Activated T-cell treated with anti-CD3 and anti-CD28 coated beads, Interleukin-2, amount 50 U/mL, for 72 hours (primary cell): ENCODE data around the gene PRSS56. TPM values are rescaled to one million over a fixed set of nuclear protein-coding genes. Genes with fewer than 3 reads are reported as not detected.

Experiments used
- ATAC-seq, 2 donors: fragments of 150-1000 bp; cut with Tn5 transposase; replicated peaks in 1 of 2; 2 replicates each; pipeline ENCODE4 v1.10.0; 2021; ENCODE audit warnings: moderate library complexity in 2 of 2, mild to moderate bottlenecking in 1 of 2
- DNase-seq, 2 donors: peaks; one replicate each; pipeline ENCODE4 v3.0.0; 2021 to 2022; ENCODE audit warnings: mixed read lengths in 1 of 2
- H3K27ac Mint-ChIP-seq: one replicate; pipeline ENCODE4 v1.8.0; 2022; ENCODE audit warnings: mild to moderate bottlenecking, moderate library complexity, mixed read lengths
- H3K27me3 Mint-ChIP-seq: one replicate; pipeline ENCODE4 v1.8.0; 2022; ENCODE audit warnings: low read depth, mixed read lengths
- H3K36me3 Mint-ChIP-seq, 2 donors: one replicate each; pipeline ENCODE4 v1.8.0; 2022; ENCODE audit warnings: mixed read lengths in 2 of 2, mild to moderate bottlenecking in 1 of 2; ENCODE audit not compliant: insufficient read depth in 2 of 2
- H3K4me1 Mint-ChIP-seq: one replicate; pipeline ENCODE4 v1.8.0; 2022; ENCODE audit warnings: low read depth, mixed read lengths
- H3K4me3 Mint-ChIP-seq, 2 donors: one replicate each; pipeline ENCODE4 v1.8.0; 2022; ENCODE audit warnings: mild to moderate bottlenecking in 2 of 2, mixed read lengths in 2 of 2, moderate library complexity in 2 of 2
- H3K9me3 Mint-ChIP-seq, 2 donors: one replicate each; pipeline ENCODE4 v1.8.0; 2022; ENCODE audit warnings: mixed read lengths in 2 of 2
- total RNA-seq, 2 donors: library from RNA; stranded (reverse); gene quantifications; one replicate each; pipeline ENCODE4 v1.2.3, GENCODE V29; 2022

PRSS56 gene
- total RNA-seq, 2 donors from 2014 or later, result 0.39 TPM; not detected in 1

DNA sequence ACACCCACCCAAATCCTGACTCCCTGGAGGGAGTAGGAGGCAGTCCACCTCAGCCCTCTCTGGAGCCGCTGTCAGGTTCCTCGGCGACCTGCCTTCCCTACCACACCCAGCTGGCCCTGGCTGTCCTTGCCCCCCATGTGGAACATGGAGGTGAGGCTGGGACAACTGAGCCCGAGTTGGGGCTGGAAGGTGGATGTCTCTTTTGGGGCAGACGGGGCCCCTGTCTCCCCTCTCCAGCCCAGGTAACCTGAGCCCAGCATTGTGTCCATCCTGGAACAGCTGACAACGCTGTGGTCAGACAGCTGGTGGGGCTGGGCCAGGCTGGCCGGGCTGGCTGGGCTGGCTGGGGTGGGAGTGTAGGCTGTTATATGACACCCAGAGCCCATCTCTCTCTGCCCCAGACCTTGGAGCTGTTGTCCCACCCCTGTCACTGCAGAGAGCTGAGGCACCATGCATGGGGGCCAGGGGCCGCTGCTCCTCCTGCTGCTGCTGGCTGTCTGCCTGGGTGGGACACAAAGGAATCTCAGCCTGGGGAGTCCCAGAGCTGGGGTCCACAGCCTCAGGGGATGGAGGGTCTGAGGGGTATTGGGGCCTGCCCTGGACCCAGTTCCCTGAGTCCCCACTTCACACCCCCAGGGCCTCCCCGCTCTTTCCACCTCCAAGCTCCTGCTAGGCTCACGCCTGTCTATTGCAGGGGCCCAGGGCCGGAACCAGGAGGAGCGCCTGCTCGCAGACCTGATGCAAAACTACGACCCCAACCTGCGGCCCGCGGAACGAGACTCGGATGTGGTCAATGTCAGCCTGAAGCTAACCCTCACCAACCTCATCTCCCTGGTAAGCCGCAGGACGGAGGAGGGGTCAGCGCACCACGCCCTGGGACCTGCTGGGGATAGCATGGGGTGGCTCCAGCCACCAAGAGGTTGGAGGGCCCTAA lies 19.4 kb downstream of the PRSS56 start, which contains the start of gene CHRNG:
TSS of gene CHRNG (plus strand) at position 395 of the 934 bp plus-strand sequence. CDS start at position 451, 56 bp downstream.
- Mint-ChIP-seq H3K27ac (no peak within 1 kb of the TSS), H3K4me3 (no peak within 1 kb of the TSS), H3K9me3 (no peaks in the 10 kb centered on the region), H3K36me3 (no peaks in the 10 kb centered on the region), H3K4me1 (peaks cover 5% of the 10 kb centered on the region), H3K27me3 (peaks cover 20% of the 10 kb centered on the region)
- ATAC-seq (peak in 1 of 2 donors; percentile 16), DNase-seq (no peak)

DNA sequence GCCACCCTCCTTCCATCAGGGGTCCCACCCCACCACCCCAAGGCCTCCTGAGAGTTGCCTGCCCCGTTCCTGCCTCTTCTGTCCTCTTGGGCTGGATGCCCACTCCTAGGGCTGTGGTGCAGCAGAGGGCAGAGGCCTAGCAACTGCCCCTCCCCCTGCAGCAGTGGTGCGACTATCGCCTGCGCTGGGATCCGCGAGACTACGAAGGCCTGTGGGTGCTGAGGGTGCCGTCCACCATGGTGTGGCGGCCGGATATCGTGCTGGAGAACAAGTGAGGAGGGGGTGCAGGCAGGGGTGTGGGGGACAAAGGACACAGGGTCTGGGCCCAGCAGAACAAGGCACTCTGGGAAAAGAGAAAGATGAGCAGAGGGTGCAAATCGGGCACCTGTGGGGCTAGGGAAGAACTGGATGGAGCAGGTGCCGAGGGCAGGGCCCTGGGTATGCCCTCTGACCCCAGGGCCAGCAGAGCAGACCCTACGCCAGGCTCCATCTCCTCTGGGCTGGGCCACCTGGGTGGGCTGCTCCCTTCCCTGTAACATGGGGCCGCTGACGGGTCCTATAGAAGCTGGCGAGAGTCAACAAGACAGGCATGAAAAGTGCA lies 20.4 kb downstream of the PRSS56 start:
- Mint-ChIP-seq H3K27ac (no peak overlapping the region), H3K9me3 (no peaks in the 10 kb centered on the region), H3K4me3 (no peak overlapping the region), H3K36me3 (no peaks in the 10 kb centered on the region), H3K4me1 (peaks cover 5% of the 10 kb centered on the region), H3K27me3 (peaks cover 20% of the 10 kb centered on the region)
- no peak for DNase-seq
- no peak for ATAC-seq

DNA sequence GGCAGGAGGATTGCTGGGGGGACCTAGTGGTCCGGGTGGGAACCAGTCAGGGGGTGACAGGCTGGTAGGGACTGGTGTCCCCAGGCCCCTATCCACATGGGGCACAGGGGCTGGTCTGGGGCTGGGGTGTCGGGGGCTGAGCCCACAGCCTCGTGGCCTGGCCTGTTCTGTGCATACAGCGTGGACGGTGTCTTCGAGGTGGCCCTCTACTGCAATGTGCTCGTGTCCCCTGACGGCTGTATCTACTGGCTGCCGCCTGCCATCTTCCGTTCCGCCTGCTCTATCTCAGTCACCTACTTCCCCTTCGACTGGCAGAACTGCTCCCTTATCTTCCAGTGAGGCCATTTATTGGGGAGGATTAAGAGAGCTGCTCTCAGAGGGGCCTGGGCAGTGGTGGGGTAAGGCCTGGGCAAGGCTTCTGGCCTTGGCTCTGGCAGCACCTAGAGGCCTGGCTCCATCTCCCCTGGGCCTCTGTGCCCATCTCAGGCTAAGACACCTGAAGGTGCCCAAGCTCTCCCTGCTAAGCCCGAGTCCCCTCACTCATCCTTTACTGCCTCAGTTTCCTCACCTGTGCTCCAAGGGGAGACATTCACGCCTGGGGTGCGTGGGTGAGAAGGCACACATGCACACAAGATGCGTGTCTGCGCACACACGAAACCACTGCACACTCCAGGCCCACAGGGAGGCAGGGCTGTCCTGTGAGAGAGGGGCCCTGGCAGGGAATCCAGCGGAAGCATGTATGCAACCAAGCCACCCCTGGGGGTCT lies 21.2 kb downstream of the PRSS56 start:
- Mint-ChIP-seq H3K27ac (no peak overlapping the region), H3K4me1 (peaks cover 8% of the 10 kb centered on the region), H3K4me3 (no peak overlapping the region), H3K9me3 (no peaks in the 10 kb centered on the region), H3K36me3 (peaks cover 0 to 2% of the 10 kb centered on the region in 2 donors), H3K27me3 (peaks cover 16% of the 10 kb centered on the region)
- ATAC-seq, result no peak
- no peak for DNase-seq

DNA sequence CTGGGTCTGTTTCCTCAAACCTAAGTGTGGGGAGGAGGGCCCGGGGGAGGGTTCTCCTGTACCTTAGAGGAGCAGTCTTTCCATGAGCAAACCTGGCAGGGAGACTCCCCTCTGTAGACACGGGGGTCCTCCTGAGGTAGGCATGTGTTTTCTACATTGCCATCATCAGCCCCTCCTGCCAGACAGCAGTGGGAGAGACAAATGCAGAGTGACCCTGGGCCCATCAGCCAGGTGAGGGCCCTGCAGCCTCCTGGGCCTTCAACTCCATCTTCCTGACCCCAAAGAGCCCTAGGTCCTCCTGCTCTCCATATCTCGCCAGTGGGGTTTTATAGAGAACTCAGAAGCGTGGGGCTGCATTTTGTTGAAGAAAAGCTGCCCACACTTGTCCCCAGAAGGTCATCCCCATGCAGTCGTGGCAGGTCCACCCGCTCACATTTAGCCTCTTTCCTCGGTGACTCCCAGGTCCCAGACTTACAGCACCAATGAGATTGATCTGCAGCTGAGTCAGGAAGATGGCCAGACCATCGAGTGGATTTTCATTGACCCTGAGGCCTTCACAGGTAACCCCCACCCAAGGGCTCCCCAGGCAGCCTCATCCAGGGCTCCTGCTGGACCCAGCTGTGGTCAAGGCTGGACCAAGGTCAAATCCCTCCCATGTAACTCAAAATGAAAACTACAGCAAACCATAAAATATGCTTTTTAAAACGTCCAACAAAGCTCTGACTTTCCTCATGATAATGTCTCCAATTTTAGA lies 21.9 kb downstream of the PRSS56 start:
- ATAC-seq (no peak), DNase-seq (no peak)
- Mint-ChIP-seq H3K27me3 (peaks cover 8% of the 10 kb centered on the region), H3K27ac (no peak overlapping the region), H3K9me3 (no peaks in the 10 kb centered on the region), H3K4me3 (no peak overlapping the region), H3K36me3 (peaks cover 2 to 5% of the 10 kb centered on the region in 2 donors), H3K4me1 (peaks cover 10% of the 10 kb centered on the region)

DNA sequence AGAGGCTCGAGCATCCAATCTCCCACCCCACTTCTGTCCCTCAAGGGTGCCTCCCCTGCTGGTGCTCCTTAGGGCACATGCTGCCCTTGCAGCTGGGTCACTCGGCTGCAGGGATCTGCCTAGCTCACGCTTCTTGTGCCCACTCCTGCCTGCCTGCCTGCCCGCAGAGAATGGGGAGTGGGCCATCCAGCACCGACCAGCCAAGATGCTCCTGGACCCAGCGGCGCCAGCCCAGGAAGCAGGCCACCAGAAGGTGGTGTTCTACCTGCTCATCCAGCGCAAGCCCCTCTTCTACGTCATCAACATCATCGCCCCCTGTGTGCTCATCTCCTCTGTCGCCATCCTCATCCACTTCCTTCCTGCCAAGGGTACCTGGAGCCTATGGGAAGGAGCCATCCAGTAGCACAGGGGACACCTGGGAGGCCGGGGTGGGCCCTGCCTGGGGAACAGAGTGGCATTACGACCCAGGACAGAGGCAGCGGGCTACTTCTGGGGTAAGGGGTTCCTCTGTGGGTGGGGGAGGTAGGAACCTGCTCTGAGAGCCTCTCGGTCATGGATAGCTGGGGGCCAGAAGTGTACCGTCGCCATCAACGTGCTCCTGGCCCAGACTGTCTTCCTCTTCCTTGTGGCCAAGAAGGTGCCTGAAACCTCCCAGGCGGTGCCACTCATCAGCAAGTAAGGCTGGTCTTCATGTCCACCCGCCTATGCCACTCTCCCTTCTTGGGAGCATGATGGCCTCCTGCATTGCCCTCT lies 22.7 kb downstream of the PRSS56 start:
- H3K36me3 Mint-ChIP-seq, result peaks cover 2 to 5% of the 10 kb centered on the region in 2 donors

DNA sequence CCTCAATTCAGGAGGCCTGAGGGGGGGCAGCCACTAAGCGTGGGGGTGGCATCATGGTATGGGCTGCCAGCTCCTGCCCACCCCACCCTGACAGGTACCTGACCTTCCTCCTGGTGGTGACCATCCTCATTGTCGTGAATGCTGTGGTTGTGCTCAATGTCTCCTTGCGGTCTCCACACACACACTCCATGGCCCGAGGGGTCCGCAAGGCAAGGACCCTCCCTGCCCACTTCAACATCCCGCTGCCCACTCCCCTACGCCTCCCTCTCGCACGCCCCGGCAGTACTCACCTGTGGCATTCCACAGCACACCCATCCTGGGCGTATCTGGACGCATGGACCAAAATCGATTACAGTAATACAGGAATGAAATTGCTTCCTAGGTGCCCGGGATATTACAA lies 23.3 kb downstream of the PRSS56 start:
- Mint-ChIP-seq H3K4me3 (no peak overlapping the region), H3K27ac (no peak overlapping the region), H3K4me1 (peaks cover 18% of the 10 kb centered on the region), H3K27me3 (peaks cover 3% of the 10 kb centered on the region), H3K36me3 (peaks cover 3 to 8% of the 10 kb centered on the region in 2 donors), H3K9me3 (peaks cover 0 to 1% of the 10 kb centered on the region in 2 donors)
- ATAC-seq (no peak), DNase-seq (no peak)

More for the DNA sequence above, 22.7 kb downstream of the PRSS56 start:
- peaks cover 17% of the 10 kb centered on the region for H3K4me1 Mint-ChIP-seq
- H3K27me3 Mint-ChIP-seq, result peaks cover 8% of the 10 kb centered on the region
- no peak overlapping the region for H3K4me3 Mint-ChIP-seq
- no peak overlapping the region for H3K27ac Mint-ChIP-seq
- DNase-seq, result no peak
- no peaks in the 10 kb centered on the region for H3K9me3 Mint-ChIP-seq
- ATAC-seq, result no peak

DNA sequence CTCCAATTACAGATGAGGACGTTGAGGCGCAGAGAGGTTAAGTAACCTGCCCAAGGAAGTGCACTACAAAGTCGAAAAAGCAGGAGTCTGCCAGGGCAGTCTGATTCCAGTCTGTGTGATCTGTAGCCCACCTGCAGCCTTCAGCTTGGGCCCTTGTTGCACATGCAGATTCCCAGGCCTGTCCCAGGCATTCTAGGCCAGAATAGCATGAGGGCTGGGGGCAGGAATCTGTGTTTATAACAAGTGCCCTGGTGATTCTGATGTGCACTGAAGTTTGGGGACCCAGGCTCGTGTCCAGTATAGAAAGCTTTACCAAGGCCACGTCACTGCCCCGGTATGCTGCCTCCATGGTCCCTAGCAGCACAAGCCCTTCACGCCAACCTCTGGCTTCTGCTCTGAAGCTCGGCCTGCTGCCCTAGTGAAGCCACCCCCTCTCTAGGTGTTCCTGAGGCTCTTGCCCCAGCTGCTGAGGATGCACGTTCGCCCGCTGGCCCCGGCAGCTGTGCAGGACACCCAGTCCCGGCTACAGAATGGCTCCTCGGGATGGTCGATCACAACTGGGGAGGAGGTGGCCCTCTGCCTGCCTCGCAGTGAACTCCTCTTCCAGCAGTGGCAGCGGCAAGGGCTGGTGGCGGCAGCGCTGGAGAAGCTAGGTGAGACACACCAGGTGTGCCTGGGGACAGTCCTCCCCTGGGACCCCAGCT lies 23.9 kb downstream of the PRSS56 start:
- DNase-seq, result no peak
- Mint-ChIP-seq H3K4me3 (no peak overlapping the region), H3K27me3 (no peaks in the 10 kb centered on the region), H3K4me1 (peaks cover 23% of the 10 kb centered on the region), H3K36me3 (peaks cover 4 to 14% of the 10 kb centered on the region in 2 donors), H3K27ac (no peak overlapping the region), H3K9me3 (peaks cover 0 to 2% of the 10 kb centered on the region in 2 donors)
- no peak for ATAC-seq

DNA sequence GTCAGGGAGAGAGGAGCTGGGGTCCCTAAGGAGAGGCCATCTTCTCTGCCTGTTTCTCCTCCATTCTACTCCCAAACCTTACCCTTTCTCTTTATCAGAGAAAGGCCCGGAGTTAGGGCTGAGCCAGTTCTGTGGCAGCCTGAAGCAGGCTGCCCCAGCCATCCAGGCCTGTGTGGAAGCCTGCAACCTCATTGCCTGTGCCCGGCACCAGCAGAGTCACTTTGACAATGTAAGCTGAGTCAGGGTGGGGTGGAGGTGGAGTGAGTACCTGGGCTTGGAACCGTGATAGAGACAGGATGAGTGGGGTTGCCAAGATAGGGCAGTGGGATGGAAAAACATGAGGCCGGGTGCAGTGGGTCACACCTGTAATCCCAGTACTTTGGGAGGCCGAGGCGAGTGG lies 24.5 kb downstream of the PRSS56 start:
- Mint-ChIP-seq H3K4me1 (peaks cover 29% of the 10 kb centered on the region), H3K27ac (no peak overlapping the region), H3K36me3 (peaks cover 4 to 18% of the 10 kb centered on the region in 2 donors), H3K4me3 (no peak overlapping the region), H3K9me3 (peaks cover 0 to 2% of the 10 kb centered on the region in 2 donors), H3K27me3 (no peaks in the 10 kb centered on the region)
- DNase-seq (no peak), ATAC-seq (no peak)

DNA sequence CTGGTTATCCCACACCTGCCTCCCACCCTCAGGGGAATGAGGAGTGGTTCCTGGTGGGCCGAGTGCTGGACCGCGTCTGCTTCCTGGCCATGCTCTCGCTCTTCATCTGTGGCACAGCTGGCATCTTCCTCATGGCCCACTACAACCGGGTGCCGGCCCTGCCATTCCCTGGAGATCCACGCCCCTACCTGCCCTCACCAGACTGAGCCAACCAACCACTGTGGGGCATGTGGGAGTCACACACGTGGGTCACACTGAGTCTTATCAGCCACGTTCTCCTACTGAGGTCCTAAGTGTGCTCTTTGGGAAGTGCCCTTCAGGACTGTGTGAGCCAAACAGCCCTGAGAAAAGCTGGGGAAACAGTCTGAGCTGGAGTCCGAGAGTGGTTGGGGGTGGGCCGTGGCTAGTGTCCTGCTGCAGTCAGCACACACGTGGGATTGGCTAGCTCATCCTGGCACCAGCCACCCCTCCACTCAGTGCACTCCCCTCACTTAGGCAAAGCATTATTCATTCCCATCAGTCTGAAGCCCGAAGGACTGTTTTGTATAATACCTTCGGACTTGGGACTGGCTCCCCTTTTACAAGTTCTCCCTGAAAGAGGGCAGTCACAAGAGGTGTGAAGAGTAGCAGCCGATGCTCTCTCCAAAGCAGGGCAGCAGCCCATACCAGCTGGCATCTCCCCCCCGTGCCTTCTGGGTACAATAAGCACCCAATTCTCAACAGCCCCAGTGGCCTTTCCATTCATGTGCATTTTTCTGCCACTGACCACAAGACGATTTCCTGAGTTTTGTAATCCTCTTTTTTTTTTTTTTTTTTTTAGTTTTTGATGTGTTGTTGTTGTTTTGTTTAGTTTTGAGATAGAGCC lies 25.6 kb downstream of the PRSS56 start:
- ATAC-seq, result no peak
- DNase-seq, result no peak
- H3K4me3 Mint-ChIP-seq, result no peak overlapping the region
- peaks cover 4 to 20% of the 10 kb centered on the region in 2 donors for H3K36me3 Mint-ChIP-seq
- H3K27me3 Mint-ChIP-seq, result no peaks in the 10 kb centered on the region
- peaks cover 34% of the 10 kb centered on the region for H3K4me1 Mint-ChIP-seq
- H3K9me3 Mint-ChIP-seq, result peaks cover 0 to 2% of the 10 kb centered on the region in 2 donors
- H3K27ac Mint-ChIP-seq, result no peak overlapping the region

DNA sequence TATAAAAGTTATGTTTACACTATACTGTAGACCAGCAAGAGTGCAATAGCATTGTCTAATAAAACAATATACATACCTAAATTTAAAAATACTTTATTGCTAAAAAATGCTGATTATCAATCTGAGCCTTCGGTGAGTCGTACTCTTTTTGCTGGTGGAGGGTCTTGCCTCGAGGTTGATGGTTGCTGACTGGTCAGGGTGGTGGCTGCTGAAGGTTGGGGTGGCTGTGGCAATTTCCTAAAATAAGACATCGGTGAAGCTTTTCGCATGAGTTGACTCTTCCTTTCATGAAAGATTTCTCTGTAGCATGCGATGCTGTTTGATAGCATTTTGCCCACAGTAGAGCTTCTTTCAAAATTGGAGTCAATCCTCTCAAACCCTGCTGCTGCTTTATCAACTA lies 27.8 kb downstream of the PRSS56 start:
- Mint-ChIP-seq H3K27ac (no peak overlapping the region), H3K4me3 (no peak overlapping the region), H3K27me3 (no peaks in the 10 kb centered on the region), H3K36me3 (peaks cover 7 to 23% of the 10 kb centered on the region in 2 donors), H3K4me1 (peaks cover 53% of the 10 kb centered on the region), H3K9me3 (peaks cover 0 to 2% of the 10 kb centered on the region in 2 donors)
- ATAC-seq (no peak), DNase-seq (no peak)
